Testis (tissue), 3 donors: ENCODE results near the gene TBX22. TPM values are rescaled to one million over a fixed set of nuclear protein-coding genes. Genes with fewer than 3 reads are reported as not detected.
"Not testable (repeated sequence)": the region's sequence is repeated elsewhere in the genome, so short reads cannot be mapped to it uniquely, and the experiment has no call there.

Experiments used
- DNase-seq: peaks from one replicate; pipeline ENCODE4 v3.0.0-alpha.2; 2019
- H3K27ac ChIP-seq, 2 donors: fragments of 200-600 bp; sonication (generic); one replicate each; pipeline ENCODE4 v1.5.1; 2019
- H3K27me3 ChIP-seq: fragments of 200-600 bp; sonication (generic); one replicate; pipeline ENCODE4 v1.5.1; 2019
- H3K36me3 ChIP-seq: fragments of 200-600 bp; sonication (generic); one replicate; pipeline ENCODE4 v1.5.1; 2017; ENCODE audit warnings: low read depth; ENCODE audit errors: missing control alignments
- H3K4me1 ChIP-seq: fragments of 200-600 bp; sonication (generic); one replicate; pipeline ENCODE4 v1.5.1; 2019
- H3K4me3 ChIP-seq, 2 donors: fragments of 200-600 bp; sonication (generic); one replicate each; pipeline ENCODE4 v1.5.1; 2017 to 2019
- H3K9me3 ChIP-seq: fragments of 200-600 bp; sonication (generic); one replicate; pipeline ENCODE4 v1.5.1; 2017
- POLR2A ChIP-seq: fragments of 450-650 bp; IDR thresholded peaks from one replicate; pipeline ENCODE4 v1.6.1; 2017; ENCODE audit warnings: antibody characterized with exemption, mild to moderate bottlenecking, moderate library complexity
- WGBS, 2 donors: methylation state at CpG; one replicate each; pipeline ENCODE4 v1.1.5; 2018; 5-methylcytosine and 5-hydroxymethylcytosine counted together
- intact Hi-C: fragments of 100-400 bp; cut with DNase I; formaldehyde crosslinking; loops from one replicate; pipeline ENCODE4 v1.15.1; 2023; ENCODE audit warnings: low total_unique reads
- polyA plus RNA-seq: library from polyadenylated mRNA; stranded (reverse); fragments of 350-450 nt; fragmentation: Illumina TruSeq; extraction: RNeasy Lipid Tissue Mini Kit (QIAGEN cat#74804); gene quantifications from one replicate; pipeline ENCODE4 v1.2.3, GENCODE V29; 2014; ENCODE audit warnings: low read depth, low replicate concordance; ENCODE audit not compliant: insufficient read depth
- total RNA-seq, 2 donors: library from RNA; depleted of rRNA; stranded (reverse); fragments of >200 nt; gene quantifications; one replicate each; pipeline ENCODE4 v1.2.3, GENCODE V29; 2016
- TF ChIP-seq, protein P1 (sequence below), 3 experiments: fragments of 450-650 bp in 2 of 3; fragments of 200-600 bp in 1 of 3; sonication (generic) in 1 of 3; IDR thresholded peaks; one replicate each; pipeline ENCODE4 v1.5.1; 2016 to 2019; ENCODE audit warnings: antibody characterized with exemption in 3 of 3, mild to moderate bottlenecking in 2 of 3, moderate library complexity in 1 of 3

TBX22 gene
- total and polyA plus RNA-seq, 3 donors from 2014 or later = 27.3 to 128 (median 93.9) TPM

GRCh38 chrX:80016182-80016581 lies 1.6 kb downstream of the TBX22 start:
- Histone ChIP-seq H3K27me3 (no peaks in the 10 kb centered on the region), H3K27ac (peak overlapping the region in 1 of 2 donors; percentile 31), H3K9me3 (no peaks in the 10 kb centered on the region), H3K4me3 (peak overlapping the region in 1 of 2 donors; percentile 52), H3K36me3 (no peaks in the 10 kb centered on the region), H3K4me1 (no peaks in the 10 kb centered on the region)
- no peak for DNase-seq
- intact Hi-C loops = no loop called here
- 59 to 62% methylated on average over 3 of the region's 3 CpGs for WGBS, 2 donors
- TF ChIP-seq POLR2A = no peak
- TF ChIP-seq, protein P1, sequence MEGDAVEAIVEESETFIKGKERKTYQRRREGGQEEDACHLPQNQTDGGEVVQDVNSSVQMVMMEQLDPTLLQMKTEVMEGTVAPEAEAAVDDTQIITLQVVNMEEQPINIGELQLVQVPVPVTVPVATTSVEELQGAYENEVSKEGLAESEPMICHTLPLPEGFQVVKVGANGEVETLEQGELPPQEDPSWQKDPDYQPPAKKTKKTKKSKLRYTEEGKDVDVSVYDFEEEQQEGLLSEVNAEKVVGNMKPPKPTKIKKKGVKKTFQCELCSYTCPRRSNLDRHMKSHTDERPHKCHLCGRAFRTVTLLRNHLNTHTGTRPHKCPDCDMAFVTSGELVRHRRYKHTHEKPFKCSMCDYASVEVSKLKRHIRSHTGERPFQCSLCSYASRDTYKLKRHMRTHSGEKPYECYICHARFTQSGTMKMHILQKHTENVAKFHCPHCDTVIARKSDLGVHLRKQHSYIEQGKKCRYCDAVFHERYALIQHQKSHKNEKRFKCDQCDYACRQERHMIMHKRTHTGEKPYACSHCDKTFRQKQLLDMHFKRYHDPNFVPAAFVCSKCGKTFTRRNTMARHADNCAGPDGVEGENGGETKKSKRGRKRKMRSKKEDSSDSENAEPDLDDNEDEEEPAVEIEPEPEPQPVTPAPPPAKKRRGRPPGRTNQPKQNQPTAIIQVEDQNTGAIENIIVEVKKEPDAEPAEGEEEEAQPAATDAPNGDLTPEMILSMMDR (IDR thresholded peaks at IDR 0.05) = no peak

DNA sequence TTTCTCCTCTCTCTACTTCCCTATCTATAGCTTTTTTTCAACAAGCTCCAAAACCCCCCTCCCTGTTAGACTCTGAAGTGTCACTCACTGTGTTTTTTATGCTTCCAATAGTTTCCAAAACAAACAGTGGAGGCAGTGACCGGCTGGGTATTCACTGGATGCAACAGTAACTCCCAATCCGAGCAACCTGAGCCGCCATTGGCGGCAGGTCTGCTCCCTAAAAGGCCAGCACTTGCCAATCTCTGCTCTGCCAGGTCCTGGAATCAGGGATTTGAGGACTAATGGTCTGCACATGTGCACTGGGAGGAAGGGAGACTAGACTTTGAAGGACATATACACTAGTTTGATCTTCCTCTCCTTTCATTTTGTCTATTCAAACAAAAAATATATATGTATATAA lies 7.1 kb downstream of the TBX22 start:
- TF ChIP-seq, protein P1 (IDR thresholded peaks at IDR 0.05) = no peak
- no peak for TF ChIP-seq POLR2A
- 2 to 8% methylated on average over 3 to 4 of the region's 4 CpGs for WGBS, 2 donors
- intact Hi-C loops = no loop called here
- no peaks in the 10 kb centered on the region for H3K9me3 ChIP-seq
- peak; percentile 20 for DNase-seq
- no peaks in the 10 kb centered on the region for H3K36me3 ChIP-seq
- H3K27ac ChIP-seq = no peak overlapping the region
- no peak overlapping the region for H3K4me3 ChIP-seq
- H3K27me3 ChIP-seq = no peaks in the 10 kb centered on the region
- no peaks in the 10 kb centered on the region for H3K4me1 ChIP-seq

DNA sequence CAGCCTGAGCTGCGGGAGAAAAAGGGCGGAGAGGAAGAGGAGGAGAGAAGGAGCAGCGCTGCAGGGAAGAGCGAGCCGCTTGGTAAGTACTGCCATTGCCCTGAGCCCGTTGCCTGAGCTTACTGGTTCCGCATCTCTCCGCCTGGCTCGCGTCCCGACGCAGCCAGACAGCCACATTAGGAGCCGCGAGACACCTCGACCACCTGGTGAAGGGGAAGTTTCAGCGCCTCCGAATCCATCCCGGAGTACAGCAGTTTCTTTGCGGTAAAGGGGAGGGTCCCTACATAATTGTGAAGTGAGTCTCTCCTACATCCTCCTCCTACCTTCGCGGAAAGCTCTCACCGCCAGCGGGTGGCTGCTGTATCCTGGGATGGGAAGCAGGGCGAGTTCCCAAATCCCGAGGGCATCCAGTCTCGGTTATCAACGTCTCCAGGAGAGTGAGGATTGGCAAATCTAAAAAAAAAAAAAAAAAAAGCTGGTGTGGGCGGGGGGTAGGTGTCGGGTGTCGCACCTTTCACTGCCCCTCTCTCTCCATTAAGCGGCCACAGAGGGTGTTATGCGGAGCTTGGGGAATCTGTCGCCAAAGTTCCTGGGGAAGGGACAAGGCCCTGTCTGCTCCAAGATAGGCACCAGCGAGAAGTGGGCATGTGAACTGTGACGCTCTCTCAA lies 7.9 kb downstream of the TBX22 start:
- Histone ChIP-seq H3K4me3 (no peak overlapping the region), H3K27ac (no peak overlapping the region)
- no peak for DNase-seq

GRCh38 chrX:80026116-80026515 lies 11.6 kb downstream of the TBX22 start:
- Histone ChIP-seq H3K27ac (no peak overlapping the region), H3K4me3 (no peak overlapping the region), H3K9me3 (no peaks in the 10 kb centered on the region), H3K36me3 (no peaks in the 10 kb centered on the region), H3K4me1 (no peaks in the 10 kb centered on the region), H3K27me3 (no peaks in the 10 kb centered on the region)
- intact Hi-C loops = no loop called here
- WGBS, 2 donors = 86 to 100% methylated on average over 3 of the region's 3 CpGs
- DNase-seq = no peak
- no peak for TF ChIP-seq POLR2A
- TF ChIP-seq, protein P1 (IDR thresholded peaks at IDR 0.05) = no peak

More for the DNA sequence above, 7.9 kb downstream of the TBX22 start:
- Histone ChIP-seq H3K9me3 (no peaks in the 10 kb centered on the region), H3K4me1 (no peaks in the 10 kb centered on the region), H3K27me3 (no peaks in the 10 kb centered on the region), H3K36me3 (no peaks in the 10 kb centered on the region)
- TF ChIP-seq, protein P1 (IDR thresholded peaks at IDR 0.05) = no peak
- no peak for TF ChIP-seq POLR2A
- WGBS, 2 donors = 1% methylated on average over 22 to 32 of the region's 35 CpGs
- intact Hi-C loops = no loop called here

DNA sequence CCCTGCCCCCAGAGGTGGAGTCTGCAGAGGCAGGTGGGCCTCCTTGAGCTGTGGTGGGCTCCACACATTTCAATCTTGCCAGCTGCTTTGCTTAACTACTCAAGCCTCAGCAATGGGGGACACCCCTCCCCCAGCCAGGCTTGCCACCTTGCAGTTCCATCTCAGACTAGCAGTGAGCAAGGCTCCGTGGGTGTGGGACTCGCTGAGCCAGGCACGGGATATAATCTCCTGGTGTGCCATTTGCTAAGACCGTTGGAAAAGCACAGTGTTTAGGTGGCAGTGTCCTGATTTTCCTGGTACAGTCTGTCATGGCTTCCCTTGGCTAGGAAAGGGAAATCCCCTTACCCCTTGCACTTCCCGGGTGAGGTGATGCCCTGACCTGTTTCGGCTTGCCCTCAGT lies 51.6 kb downstream of the TBX22 start:
- H3K9me3 ChIP-seq, DNase-seq, intact Hi-C loops, H3K36me3 ChIP-seq, H3K27ac ChIP-seq, H3K4me1 ChIP-seq, H3K4me3 ChIP-seq, H3K27me3 ChIP-seq: not testable (repeated sequence)
- WGBS, 2 donors = 81% methylated on average over 6 of the region's 6 CpGs; no CpG with 5 or more reads in 1 of the 2 donors

DNA sequence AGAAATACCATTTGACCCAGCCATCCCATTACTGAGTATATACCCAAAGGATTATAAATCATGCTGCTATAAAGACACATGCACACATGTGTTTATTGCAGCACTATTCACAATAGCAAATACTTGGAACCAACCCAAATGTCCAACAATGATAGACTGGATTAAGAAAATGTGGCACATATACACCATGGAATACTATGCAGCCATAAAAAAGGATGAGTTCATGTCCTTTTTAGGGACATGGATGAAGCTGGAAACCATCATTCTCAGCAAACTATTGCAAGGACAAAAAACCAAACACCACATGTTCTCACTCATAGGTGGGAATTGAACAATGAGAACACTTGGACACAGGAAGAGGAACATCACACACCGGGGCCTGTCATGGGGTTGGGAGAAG lies 61.1 kb downstream of the TBX22 start:
- intact Hi-C loops, H3K4me1 ChIP-seq, H3K27me3 ChIP-seq, DNase-seq, H3K36me3 ChIP-seq, H3K9me3 ChIP-seq, H3K27ac ChIP-seq, H3K4me3 ChIP-seq: not testable (repeated sequence)
- 80 to 88% methylated on average over 1 of the region's 1 CpG for WGBS, 2 donors
